ENCODE results near the gene LDLRAD4.

Gene LDLRAD4

DNA sequence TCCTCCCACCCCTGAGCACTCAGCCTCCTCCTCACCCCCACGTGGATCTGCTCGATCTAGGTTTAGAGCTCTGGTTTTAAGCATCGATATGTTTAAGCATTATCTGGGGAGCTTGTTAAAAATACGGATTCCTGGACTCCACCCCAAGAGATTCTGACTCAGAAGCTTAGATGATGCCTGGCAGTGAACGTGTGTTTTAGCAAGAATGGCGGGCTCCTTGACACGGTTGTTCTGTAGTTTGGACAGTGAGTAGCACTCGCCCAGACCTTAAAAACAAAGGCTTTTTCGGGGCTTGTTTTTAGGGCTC, 47.3 kb downstream of the LDLRAD4 start:
- DNase-seq (ENCODE audit: low read depth) = no peak

- no peak for DNase-seq (ENCODE audit: low read depth)
Observed at GRCh38 chr18:13266218-13267100, 47.9 kb downstream of the LDLRAD4 start.

- DNase-seq (ENCODE audit: low read depth) = no peak
Observed at GRCh38 chr18:13267431-13267873, 48.9 kb downstream of the LDLRAD4 start.

GRCh38 chr18:13268158-13269012, 49.8 kb downstream of the LDLRAD4 start:
- DNase-seq (ENCODE audit: low read depth) = no peak

- DNase-seq (ENCODE audit: low read depth) = no peak
Observed at GRCh38 chr18:13269013-13269280, 50.4 kb downstream of the LDLRAD4 start.

- no peak for DNase-seq (ENCODE audit: low read depth)
Observed at GRCh38 chr18:13269521-13270011, 51.0 kb downstream of the LDLRAD4 start.

- no peak for DNase-seq (ENCODE audit: low read depth)
Observed at GRCh38 chr18:13270279-13270855, 51.8 kb downstream of the LDLRAD4 start.

DNA sequence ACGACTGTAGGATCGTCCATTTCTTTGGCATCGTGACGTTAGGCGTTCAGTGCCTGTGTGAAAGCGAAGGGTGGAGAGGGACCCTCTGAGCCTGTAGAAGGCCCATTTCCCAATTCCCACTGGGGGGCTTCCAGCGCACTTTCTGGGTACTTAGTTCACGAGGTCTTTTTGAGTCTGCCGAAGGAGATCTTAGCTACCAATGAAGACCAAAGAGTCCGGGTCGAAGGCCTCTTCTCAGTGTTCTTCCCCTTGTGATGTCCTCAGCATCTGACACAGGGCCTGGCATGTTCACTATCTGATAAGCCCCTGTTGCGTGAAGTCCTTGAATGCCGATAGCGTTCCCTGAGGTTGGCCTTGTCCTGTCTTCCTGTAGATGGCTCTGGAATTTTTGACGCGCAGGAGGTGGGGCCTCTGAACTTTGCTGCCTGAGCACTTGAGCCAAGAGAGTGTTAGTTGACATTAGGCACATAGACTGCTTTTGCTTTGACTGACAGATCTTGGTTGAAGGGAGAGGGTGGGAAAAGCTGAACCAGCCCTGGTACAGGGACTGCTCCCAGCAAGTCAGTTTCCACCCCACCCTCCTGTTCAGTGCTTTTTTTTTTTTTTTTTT, 52.8 kb downstream of the LDLRAD4 start:
- no peak for DNase-seq (ENCODE audit: low read depth)

DNA sequence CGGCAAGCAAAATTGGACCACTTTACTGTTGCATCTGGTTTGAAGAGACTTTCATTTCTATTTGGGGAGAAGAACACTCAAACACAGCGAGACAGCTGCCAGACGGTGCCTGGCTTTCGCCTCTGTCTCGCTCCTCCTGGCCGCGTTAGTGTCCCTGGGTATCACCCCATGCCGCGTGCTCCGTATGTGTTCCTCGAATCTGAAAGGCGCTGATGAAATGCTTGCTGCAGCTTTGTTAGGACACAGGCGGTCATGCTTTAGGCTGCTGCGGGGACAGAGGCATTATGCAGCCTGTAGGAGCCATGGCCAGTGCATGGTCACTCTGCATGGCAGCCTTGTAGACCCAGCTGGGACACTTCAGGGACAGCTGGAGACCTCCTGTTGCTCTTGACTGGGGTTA, 53.9 kb downstream of the LDLRAD4 start:
- DNase-seq (ENCODE audit: low read depth) = no peak

GRCh38 chr18:13273800-13274199, 55.2 kb downstream of the LDLRAD4 start:
- DNase-seq (ENCODE audit: low read depth) = no peak

GRCh38 chr18:13275075-13275474, 56.5 kb downstream of the LDLRAD4 start:
- no peak for DNase-seq (ENCODE audit: low read depth)

- no peak for DNase-seq (ENCODE audit: low read depth)
Observed at GRCh38 chr18:13276530-13277520, 58.3 kb downstream of the LDLRAD4 start.

- no peak for DNase-seq (ENCODE audit: low read depth)
Observed at GRCh38 chr18:13278062-13278630, 59.6 kb downstream of the LDLRAD4 start.

DNA sequence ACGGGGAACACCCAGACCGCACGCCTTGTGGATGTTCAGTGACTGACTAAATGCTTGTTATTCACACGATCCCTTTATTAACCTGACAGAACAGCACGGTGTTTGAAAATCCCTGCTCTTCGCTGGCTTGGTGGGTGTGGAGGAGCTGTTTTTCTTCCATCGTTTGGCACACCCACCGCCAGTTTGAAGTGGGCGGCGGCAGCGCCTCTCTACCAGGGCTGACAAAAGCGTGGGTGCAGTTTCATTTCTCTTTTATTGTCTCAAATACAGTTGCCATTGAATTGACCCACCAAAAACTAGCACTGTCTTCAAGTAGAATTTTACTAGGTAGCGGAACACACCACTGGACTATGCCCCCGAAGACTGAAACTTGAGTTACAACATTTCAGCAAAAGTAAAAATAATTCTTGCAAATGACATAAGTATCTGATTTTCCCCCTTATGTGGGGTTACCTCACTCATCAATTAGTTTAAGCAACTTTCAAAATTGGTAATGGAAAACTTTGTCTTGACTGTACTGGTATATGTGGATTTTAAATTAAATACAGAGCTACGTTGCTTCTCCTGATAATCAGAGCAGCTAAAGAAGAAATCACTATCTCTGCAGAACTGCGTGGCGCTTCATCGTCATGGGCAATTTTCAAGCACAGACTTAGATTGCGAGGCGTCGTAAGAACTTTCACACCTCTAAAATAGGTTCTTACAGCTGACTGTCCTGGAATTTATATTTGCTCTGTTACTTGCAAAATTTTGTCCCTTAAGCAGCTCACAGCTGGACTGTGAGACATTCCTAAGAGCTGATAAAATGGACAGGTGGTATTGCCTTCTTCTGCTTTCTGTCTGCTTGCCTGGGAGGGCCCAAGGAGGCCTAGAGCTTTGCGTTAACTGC, 60.9 kb downstream of the LDLRAD4 start:
- no peak for DNase-seq (ENCODE audit: low read depth)

GRCh38 chr18:13280070-13280795, 61.7 kb downstream of the LDLRAD4 start:
- no peak for DNase-seq (ENCODE audit: low read depth)

DNA sequence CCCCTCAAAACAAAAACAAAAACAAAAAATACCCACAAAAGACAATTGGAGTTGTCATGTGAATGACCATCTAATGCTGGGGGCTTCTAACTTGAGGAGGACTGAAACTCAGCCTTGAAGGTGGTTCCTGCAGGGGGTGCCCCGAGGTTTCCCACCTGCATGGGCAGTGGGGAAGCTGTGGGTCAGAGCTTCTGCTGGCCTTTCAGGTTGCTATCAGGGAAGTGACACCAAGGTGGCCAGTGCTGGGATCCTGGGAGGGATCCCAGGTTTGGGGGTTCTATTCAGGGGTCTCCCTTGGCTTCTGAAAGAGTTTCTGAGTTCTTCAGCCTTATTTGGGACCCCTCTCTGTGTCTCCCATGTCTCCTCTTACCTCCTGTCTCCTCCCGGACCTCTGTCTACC, 62.8 kb downstream of the LDLRAD4 start:
- DNase-seq (ENCODE audit: low read depth) = no peak

DNA sequence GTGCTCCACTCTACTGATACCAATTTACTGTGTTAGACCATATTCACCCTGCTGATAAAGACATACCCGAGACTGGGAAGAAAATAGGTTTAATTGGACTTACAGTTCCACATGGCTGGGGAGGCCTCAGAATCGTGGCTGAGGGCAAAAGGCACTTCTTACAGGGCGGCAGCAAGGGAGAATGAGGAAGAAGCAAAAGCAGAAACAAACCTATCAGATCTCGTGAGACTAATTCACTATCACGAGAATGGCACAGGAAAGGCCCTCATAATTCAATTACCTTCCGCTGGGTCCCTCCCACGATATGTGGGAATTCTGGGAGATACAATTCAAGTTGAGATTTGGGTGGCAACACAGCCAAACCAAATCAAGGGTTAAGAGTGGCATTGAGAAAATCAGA, 65.2 kb downstream of the LDLRAD4 start:
- DNase-seq (ENCODE audit: low read depth) = no peak

DNA sequence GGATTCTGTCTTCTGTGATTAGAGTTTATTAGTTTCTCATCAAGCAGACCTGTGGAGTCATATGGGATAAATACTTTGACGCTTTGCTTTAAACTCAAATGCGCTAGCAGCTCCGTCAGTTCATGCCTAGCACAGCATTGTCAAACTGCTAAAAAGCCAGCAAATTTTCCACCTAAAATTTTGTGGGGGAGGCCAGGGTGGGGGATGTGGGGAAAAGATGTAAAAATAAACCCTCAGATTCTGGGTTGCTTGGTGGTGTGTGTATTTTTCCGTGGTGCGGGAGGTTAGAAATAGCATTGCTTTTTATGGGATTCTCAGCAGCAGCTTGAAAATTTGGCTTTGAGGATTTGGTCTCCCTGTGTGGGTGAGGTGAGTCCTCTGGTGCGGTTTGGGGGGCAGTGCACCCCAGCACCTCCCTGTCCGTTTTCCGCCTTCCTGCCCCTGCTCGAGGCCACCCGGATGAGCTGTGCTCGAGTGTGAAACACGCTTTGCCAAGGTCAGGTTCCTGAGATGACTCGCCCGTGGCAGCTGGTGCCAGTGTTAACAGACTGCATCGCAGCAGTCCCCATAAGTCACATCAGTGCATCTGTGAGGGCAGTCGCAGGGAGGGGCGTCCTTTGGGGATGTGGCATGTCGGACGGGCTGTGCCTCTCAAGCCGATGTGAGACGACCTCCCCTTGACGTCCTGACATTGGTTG, 65.9 kb downstream of the LDLRAD4 start:
- DNase-seq (ENCODE audit: low read depth) = no peak

DNA sequence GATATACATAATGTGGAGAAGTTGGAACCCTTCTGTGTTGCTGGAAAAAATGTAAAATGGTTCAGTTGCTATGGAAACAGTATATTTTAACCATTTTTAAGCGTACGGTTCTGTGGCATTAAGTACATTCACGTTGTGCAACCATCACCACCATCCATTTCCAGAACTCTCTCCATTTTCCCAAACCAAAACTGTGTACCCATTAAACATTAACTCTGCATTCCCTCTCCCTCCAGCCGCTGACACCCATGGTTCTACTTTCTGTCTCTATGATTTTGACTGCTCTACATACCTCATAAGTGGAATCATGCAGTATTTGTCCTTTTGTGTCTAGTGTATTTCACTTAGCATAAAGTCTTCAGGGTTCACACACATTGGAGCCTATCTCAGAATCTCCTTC, 67.3 kb downstream of the LDLRAD4 start:
- no peak for DNase-seq (ENCODE audit: low read depth)
